ENCODE data around the gene WNT3.

- TF ChIP-seq CTCF (IDR thresholded peaks at IDR 0.05) = no peak
- TF ChIP-seq POLR2A (IDR thresholded peaks at IDR 0.05) = no peak
Measured at GRCh38 chr17:46832945-46833839, 14.7 kb upstream of the WNT3 start.

Measured in heart left ventricle (tissue), 13 donors.